ENCODE measurements around the gene RSPH10B. TPM values are rescaled to one million over a fixed set of nuclear protein-coding genes. Genes with fewer than 3 reads are reported as not detected.
A peak's percentile ranks its signal among the peaks of the same experiment; 100 is the strongest.
"Not testable (repeated sequence)": the region's sequence is repeated elsewhere in the genome, so short reads cannot be mapped to it uniquely, and the experiment has no call there.

Gene RSPH10B
- polyA plus RNA-seq, 3 donors: not detected

DNA sequence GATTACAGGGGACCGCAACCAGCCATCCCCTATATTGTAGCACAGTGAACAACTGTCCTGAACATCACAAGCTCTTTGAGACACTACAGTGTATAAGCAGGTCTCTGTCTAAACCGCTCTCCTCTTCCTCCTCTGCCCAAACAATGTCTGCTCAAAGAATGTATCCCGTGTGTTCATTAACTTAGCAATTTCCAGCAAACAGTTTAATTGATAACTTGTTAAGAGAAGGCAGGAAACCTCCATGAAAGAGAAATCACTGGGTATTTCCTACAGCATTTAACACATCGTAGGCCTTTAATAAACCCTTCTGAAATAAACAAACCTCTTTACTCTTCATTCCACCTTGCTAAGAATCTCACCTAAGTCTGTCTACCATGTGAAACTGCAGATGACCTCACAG is 36.9 kb upstream of the RSPH10B start:
- Histone ChIP-seq H3K36me3 (replicated peaks in 1 of 2; ENCODE audit: control insufficient read depth in 1 of 2, insufficient read depth in 2 of 2, low read length in 2 of 2) (peaks cover 6 to 30% of the 10 kb centered on the region in 2 donors), H3K9ac (ENCODE audit: insufficient read depth, low read length, poor library complexity, severe bottlenecking) (no peak overlapping the region), H3K27me3 (ENCODE audit: control insufficient read depth in 2 of 2, insufficient read depth in 2 of 2, low read length in 2 of 2) (no peaks in the 10 kb centered on the region), H3K27ac (ENCODE audit: low read depth in 1 of 2, low read length in 2 of 2) (no peak overlapping the region), H3K9me3 (replicated peaks in 1 of 2; ENCODE audit: control insufficient read depth in 1 of 2, insufficient read depth in 1 of 2, low read length in 2 of 2) (no peaks in the 10 kb centered on the region), H3K4me3 (replicated peaks in 1 of 3; ENCODE audit: low read depth in 2 of 3, low read length in 3 of 3) (no peak overlapping the region), H3K4me1 (ENCODE audit: control insufficient read depth in 1 of 2, insufficient read depth in 2 of 2, low read length in 2 of 2) (peaks cover 6 to 12% of the 10 kb centered on the region in 2 donors), H3K79me2 (ENCODE audit: insufficient read depth, low read length) (peaks cover 33% of the 10 kb centered on the region), H2AFZ (ENCODE audit: insufficient read depth, low read depth, low read length, poor library complexity, severe bottlenecking) (no peak overlapping the region), H4K20me1 (ENCODE audit: insufficient read depth, low read length) (no peaks in the 10 kb centered on the region), H3K4me2 (replicated peaks; ENCODE audit: extremely low read depth, low read length, poor library complexity, severe bottlenecking) (no peak overlapping the region)
- Mint-ChIP-seq H3K36me3 (peaks cover 14 to 23% of the 10 kb centered on the region in 2 donors), H3K27me3 (ENCODE audit: low read depth in 3 of 3) (peaks cover 0 to 1% (median 0%) of the 10 kb centered on the region in 3 donors), H3K9me3 (peaks cover 0 to 1% (median 0%) of the 10 kb centered on the region in 7 donors), H3K4me3 (no peak overlapping the region), H3K27ac (peak overlapping the region in 1 of 7 donors; percentile 50), H3K4me1 (peaks cover 16% of the 10 kb centered on the region)
- TF ChIP-seq, protein P1, sequence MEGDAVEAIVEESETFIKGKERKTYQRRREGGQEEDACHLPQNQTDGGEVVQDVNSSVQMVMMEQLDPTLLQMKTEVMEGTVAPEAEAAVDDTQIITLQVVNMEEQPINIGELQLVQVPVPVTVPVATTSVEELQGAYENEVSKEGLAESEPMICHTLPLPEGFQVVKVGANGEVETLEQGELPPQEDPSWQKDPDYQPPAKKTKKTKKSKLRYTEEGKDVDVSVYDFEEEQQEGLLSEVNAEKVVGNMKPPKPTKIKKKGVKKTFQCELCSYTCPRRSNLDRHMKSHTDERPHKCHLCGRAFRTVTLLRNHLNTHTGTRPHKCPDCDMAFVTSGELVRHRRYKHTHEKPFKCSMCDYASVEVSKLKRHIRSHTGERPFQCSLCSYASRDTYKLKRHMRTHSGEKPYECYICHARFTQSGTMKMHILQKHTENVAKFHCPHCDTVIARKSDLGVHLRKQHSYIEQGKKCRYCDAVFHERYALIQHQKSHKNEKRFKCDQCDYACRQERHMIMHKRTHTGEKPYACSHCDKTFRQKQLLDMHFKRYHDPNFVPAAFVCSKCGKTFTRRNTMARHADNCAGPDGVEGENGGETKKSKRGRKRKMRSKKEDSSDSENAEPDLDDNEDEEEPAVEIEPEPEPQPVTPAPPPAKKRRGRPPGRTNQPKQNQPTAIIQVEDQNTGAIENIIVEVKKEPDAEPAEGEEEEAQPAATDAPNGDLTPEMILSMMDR (IDR thresholded peaks at IDR 0.05): no peak
- intact Hi-C loops (cut with micrococcal nuclease): loop anchor here in 1 of 2 donors (5.0 kb wide), 1 partner anchor 265 kb away; the partner anchor contains the start of gene CYTH3
- WGBS (ENCODE audit: insufficient coverage): 75% methylated on average over 2 of the region's 4 CpGs
- no peak for DNase-seq

DNA sequence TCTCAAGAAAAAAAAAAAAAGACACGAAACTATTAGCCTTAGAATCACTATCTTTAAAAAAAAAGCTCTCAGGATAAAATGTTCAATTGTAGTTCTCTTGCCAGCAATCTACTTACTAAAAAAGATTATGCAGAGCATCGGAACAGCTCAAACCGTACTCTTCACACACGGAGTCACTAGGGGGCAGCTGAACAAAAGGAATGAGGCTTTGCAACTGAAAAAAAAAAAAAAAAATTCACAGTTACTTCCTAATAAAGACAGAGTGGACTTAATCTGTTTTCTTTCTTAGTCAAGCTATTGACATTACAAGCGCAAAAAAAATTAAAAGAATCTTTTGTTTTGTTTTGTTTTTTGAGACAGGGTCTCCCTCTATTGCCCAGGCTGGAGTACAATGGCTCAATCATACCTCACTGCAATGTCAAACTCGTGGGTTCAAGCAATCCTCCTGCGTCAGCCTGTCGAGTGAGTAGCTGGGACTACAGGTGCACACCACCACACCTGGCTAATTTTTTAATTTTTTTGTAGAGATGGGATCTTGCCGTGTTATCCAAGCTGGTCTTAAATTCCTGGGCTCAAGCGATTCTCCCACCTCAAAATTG is 26.8 kb upstream of the RSPH10B start:
- no peaks in the 10 kb centered on the region for H4K20me1 ChIP-seq (ENCODE audit: insufficient read depth, low read length)
- H3K79me2 ChIP-seq (ENCODE audit: insufficient read depth, low read length): no peaks in the 10 kb centered on the region
- H3K4me1 ChIP-seq (ENCODE audit: control insufficient read depth in 1 of 2, insufficient read depth in 2 of 2, low read length in 2 of 2): no peaks in the 10 kb centered on the region
- no peak overlapping the region for H2AFZ ChIP-seq (ENCODE audit: insufficient read depth, low read depth, low read length, poor library complexity, severe bottlenecking)
- WGBS (ENCODE audit: insufficient coverage): no CpG with 5 or more reads among the region's 10 CpGs
- Mint-ChIP-seq H3K27ac (peak overlapping the region in 2 of 7 donors; percentile 20 to 35), H3K4me1 (no peaks in the 10 kb centered on the region), H3K9me3 (peaks cover 0 to 2% (median 0%) of the 10 kb centered on the region in 7 donors), H3K4me3 (no peak overlapping the region), H3K36me3 (peaks cover 50 to 82% of the 10 kb centered on the region in 2 donors), H3K27me3 (ENCODE audit: low read depth in 3 of 3) (no peaks in the 10 kb centered on the region)
- no peaks in the 10 kb centered on the region for H3K27me3 ChIP-seq (ENCODE audit: control insufficient read depth in 2 of 2, insufficient read depth in 2 of 2, low read length in 2 of 2)
- H3K4me2 ChIP-seq (replicated peaks; ENCODE audit: extremely low read depth, low read length, poor library complexity, severe bottlenecking): no peak overlapping the region
- no peak overlapping the region for H3K27ac ChIP-seq (ENCODE audit: low read depth in 1 of 2, low read length in 2 of 2)
- TF ChIP-seq, protein P1 (IDR thresholded peaks at IDR 0.05): peak; percentile 70
- intact Hi-C loops (cut with micrococcal nuclease): loop anchor here (5.0 to 10.0 kb wide), 2 partner anchors 325 to 327 kb away; no protein-coding TSS in a partner anchor
- peak; percentile 42 to 56 (median 54) for DNase-seq
- H3K9ac ChIP-seq (ENCODE audit: insufficient read depth, low read length, poor library complexity, severe bottlenecking): no peak overlapping the region
- peaks cover 60 to 75% of the 10 kb centered on the region in 2 donors for H3K36me3 ChIP-seq (replicated peaks in 1 of 2; ENCODE audit: control insufficient read depth in 1 of 2, insufficient read depth in 2 of 2, low read length in 2 of 2)
- no peak overlapping the region for H3K4me3 ChIP-seq (replicated peaks in 1 of 3; ENCODE audit: low read depth in 2 of 3, low read length in 3 of 3)
- no peaks in the 10 kb centered on the region for H3K9me3 ChIP-seq (replicated peaks in 1 of 2; ENCODE audit: control insufficient read depth in 1 of 2, insufficient read depth in 1 of 2, low read length in 2 of 2)

DNA sequence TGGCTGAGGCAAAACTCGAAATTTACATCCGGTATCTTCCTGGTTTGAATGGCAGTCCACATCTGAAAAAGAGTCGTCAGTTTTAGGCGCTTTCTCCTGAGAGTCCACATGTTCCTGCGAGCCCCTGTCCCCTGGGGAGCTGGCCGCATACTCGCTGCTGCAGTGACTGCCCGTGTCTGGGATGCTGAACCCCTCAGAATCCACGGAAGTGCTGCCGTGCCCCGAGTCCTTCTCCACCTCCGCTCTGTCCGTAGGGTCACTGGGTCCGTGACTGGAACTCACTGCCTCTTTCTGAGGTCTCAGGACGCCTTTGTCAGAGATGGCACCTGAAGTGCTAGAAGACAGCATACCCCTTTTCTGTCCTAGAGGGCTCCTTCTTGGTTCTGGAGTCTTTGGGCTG is 16.6 kb upstream of the RSPH10B start:
- H3K27me3 Mint-ChIP-seq (ENCODE audit: low read depth in 3 of 3); H3K9me3 ChIP-seq (replicated peaks in 1 of 2; ENCODE audit: control insufficient read depth in 1 of 2, insufficient read depth in 1 of 2, low read length in 2 of 2); H3K9me3 Mint-ChIP-seq; H3K4me3 Mint-ChIP-seq; H3K4me2 ChIP-seq (replicated peaks; ENCODE audit: extremely low read depth, low read length, poor library complexity, severe bottlenecking); H3K27me3 ChIP-seq (ENCODE audit: control insufficient read depth in 2 of 2, insufficient read depth in 2 of 2, low read length in 2 of 2); DNase-seq; H2AFZ ChIP-seq (ENCODE audit: insufficient read depth, low read depth, low read length, poor library complexity, severe bottlenecking); H3K27ac ChIP-seq (ENCODE audit: low read depth in 1 of 2, low read length in 2 of 2); H3K4me3 ChIP-seq (replicated peaks in 1 of 3; ENCODE audit: low read depth in 2 of 3, low read length in 3 of 3); H3K4me1 ChIP-seq (ENCODE audit: control insufficient read depth in 1 of 2, insufficient read depth in 2 of 2, low read length in 2 of 2); H4K20me1 ChIP-seq (ENCODE audit: insufficient read depth, low read length); H3K4me1 Mint-ChIP-seq; H3K79me2 ChIP-seq (ENCODE audit: insufficient read depth, low read length); intact Hi-C loops (cut with micrococcal nuclease); H3K9ac ChIP-seq (ENCODE audit: insufficient read depth, low read length, poor library complexity, severe bottlenecking): not testable (repeated sequence)
- over 99% methylated on average over 12 of the region's 15 CpGs for WGBS (ENCODE audit: insufficient coverage)
- peaks cover 34 to 63% of the 10 kb centered on the region in 2 donors for H3K36me3 Mint-ChIP-seq
- H3K36me3 ChIP-seq (replicated peaks in 1 of 2; ENCODE audit: control insufficient read depth in 1 of 2, insufficient read depth in 2 of 2, low read length in 2 of 2): peaks cover 31 to 46% of the 10 kb centered on the region in 2 donors
- H3K27ac Mint-ChIP-seq: peak overlapping the region in 1 of 7 donors; percentile 30
